Ectodermal cell (in vitro differentiated cells): ENCODE data around the gene RASA4.
"Not testable (repeated sequence)": the region's sequence is repeated elsewhere in the genome, so short reads cannot be mapped to it uniquely, and the experiment has no call there.

Experiments
- H3K27ac ChIP-seq: 2 replicates; pipeline ENCODE4 v1.7.0; 2013; ENCODE audit warnings: mild to moderate bottlenecking, low read depth, low read length; ENCODE audit not compliant: insufficient read depth, poor library complexity, severe bottlenecking
- H3K27me3 ChIP-seq: 2 replicates; pipeline ENCODE4 v1.7.0; 2013; ENCODE audit warnings: mild to moderate bottlenecking, low read length; ENCODE audit not compliant: insufficient read depth, control insufficient read depth, poor library complexity, severe bottlenecking
- H3K36me3 ChIP-seq: one replicate; pipeline ENCODE4 v1.7.0; 2013; ENCODE audit warnings: low read length; ENCODE audit not compliant: control insufficient read depth, insufficient read depth
- H3K4me1 ChIP-seq: one replicate; pipeline ENCODE4 v1.7.0; 2013; ENCODE audit warnings: low read length; ENCODE audit not compliant: control insufficient read depth, insufficient read depth
- H3K4me3 ChIP-seq: 2 replicates; pipeline ENCODE4 v1.7.0; 2013; ENCODE audit warnings: low read depth, low read length, control low read depth; ENCODE audit not compliant: insufficient read depth
- H3K9me3 ChIP-seq: 2 replicates; pipeline ENCODE4 v1.7.0; 2013; ENCODE audit warnings: mild to moderate bottlenecking, low read length, moderate library complexity; ENCODE audit not compliant: control insufficient read depth
- whole genome bisulfite sequencing, 2 experiments: methylation state at CpG; one replicate each; pipeline ENCODE4 v1.1.7; 2013; ENCODE audit warnings: missing lambda C conversion rate in 2 of 2; 5-methylcytosine and 5-hydroxymethylcytosine counted together

Gene RASA4

DNA sequence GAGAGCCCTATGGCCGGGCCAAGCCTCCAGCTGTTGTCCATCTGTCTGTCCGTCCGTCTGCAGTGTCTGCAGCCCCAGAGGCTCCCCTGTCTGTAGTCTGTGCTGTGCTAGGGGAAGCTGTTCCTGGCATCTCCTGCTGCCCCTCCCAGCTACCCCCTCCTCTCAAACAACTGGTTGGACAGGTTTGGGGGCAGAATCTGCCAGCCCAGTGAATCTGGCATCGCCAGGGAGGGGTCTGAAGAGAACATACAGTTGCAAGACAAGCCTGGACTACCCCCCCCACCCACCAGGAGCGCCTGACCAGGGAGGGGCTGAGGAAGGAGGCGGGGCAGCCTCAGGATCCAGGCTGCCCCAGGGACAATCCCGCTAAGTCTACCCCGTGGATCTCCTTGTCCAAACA, 73.0 kb downstream of the RASA4 start, which contains the start of gene UPK3BL2:
UPK3BL2 (minus strand) TSS at position 101 of the 400 bp plus-strand sequence; CDS start at position 41, 60 bp downstream.
- no CpG with 5 or more reads among the region's 8 CpGs for WGBS, 2 experiments
- H3K27me3 ChIP-seq, H3K4me3 ChIP-seq, H3K4me1 ChIP-seq, H3K9me3 ChIP-seq, H3K27ac ChIP-seq, H3K36me3 ChIP-seq: not testable (repeated sequence)

DNA sequence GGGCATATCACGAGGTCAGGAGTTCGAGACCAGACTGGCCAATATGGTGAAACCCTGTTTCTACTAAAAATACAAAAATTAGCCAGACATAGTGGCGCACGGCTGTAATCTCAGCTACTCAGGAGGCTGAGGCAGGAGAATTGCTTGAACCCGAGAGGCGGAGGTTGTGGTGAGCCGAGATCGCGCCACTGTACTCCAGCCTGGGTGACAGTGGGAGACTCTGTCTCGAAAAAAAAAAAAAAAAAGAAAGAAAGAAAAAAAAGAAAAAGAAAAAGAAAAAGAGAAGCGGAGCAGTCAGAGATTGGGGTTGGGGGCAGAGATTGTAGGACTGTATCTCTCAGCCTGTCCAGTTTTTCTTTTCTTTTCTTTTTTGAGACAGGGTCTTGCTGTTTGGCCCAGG, 73.8 kb downstream of the RASA4 start:
- H3K27ac ChIP-seq, H3K4me1 ChIP-seq, H3K4me3 ChIP-seq, H3K9me3 ChIP-seq, H3K27me3 ChIP-seq, H3K36me3 ChIP-seq: not testable (repeated sequence)
- 43 to 92% methylated on average over 1 to 3 of the region's 11 CpGs for WGBS, 2 experiments

- H3K27ac ChIP-seq, H3K27me3 ChIP-seq, H3K4me3 ChIP-seq, H3K36me3 ChIP-seq, H3K4me1 ChIP-seq, H3K9me3 ChIP-seq: not testable (repeated sequence)
- WGBS, 2 experiments, result no CpG with 5 or more reads among the region's 8 CpGs
Measured at GRCh38 chr7:102542083-102542482, 74.5 kb downstream of the RASA4 start.

GRCh38 chr7:102540604-102541003, 76.0 kb downstream of the RASA4 start:
- not testable (repeated sequence) for H3K4me1 ChIP-seq, H3K4me3 ChIP-seq, H3K9me3 ChIP-seq, H3K36me3 ChIP-seq, H3K27me3 ChIP-seq, H3K27ac ChIP-seq
- WGBS, 2 experiments, result 91 to 97% methylated on average over 4 to 6 of the region's 6 CpGs

GRCh38 chr7:102535062-102535615, 81.4 kb downstream of the RASA4 start:
- H3K9me3 ChIP-seq, H3K27me3 ChIP-seq, H3K4me1 ChIP-seq, H3K4me3 ChIP-seq, H3K27ac ChIP-seq, H3K36me3 ChIP-seq: not testable (repeated sequence)
- no CpG with 5 or more reads among the region's 8 CpGs for WGBS, 2 experiments

DNA sequence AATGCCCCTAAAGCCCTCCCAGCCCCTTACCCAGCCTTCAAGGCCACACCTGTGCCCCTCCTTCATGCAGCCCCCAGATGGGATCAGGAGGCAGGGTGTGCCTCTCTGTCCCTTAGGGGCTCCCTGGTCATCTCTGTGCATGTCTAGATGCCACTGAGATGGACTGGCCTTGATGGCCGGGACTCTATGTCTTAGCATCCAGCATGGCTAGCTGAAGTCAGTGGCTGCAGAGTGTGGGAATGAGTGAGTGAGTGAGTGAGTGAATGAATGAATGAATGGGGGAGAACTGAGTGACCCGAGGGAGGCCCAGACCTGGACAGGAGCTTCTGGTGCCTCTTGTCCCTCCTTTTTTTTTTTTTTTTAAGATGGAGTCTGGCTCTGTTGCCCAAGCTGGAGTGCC, 84.4 kb downstream of the RASA4 start:
- H3K27ac ChIP-seq, H3K4me3 ChIP-seq, H3K9me3 ChIP-seq, H3K27me3 ChIP-seq, H3K4me1 ChIP-seq, H3K36me3 ChIP-seq: not testable (repeated sequence)
- WGBS, 2 experiments, result 88 to 98% methylated on average over 1 to 2 of the region's 2 CpGs

DNA sequence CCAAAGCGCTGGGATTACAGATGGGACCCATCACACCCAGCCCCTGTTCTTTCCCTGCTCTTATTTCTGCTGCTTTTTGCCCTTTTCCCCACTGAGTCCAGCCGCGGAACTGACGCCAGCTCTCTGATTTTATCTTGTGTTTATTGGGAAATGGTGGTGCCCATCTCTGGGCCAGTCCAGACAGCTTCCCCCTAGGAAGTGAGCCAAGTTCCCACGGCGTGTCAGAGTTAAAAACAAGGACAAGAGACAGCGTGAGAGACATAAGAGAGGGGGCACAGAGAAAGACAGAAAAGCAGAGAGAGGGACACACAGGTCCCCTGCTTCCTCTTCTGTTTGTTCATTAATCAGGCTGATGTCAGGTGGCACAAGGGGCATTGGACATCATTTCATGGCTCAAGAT, 85.0 kb downstream of the RASA4 start:
- not testable (repeated sequence) for H3K9me3 ChIP-seq, H3K4me1 ChIP-seq, H3K27me3 ChIP-seq, H3K27ac ChIP-seq, H3K4me3 ChIP-seq, H3K36me3 ChIP-seq
- no CpG with 5 or more reads among the region's 7 CpGs for WGBS, 2 experiments

GRCh38 chr7:102527822-102528793, 88.4 kb downstream of the RASA4 start:
- not testable (repeated sequence) for H3K4me1 ChIP-seq, H3K9me3 ChIP-seq, H3K36me3 ChIP-seq, H3K27me3 ChIP-seq, H3K4me3 ChIP-seq, H3K27ac ChIP-seq
- 67% methylated on average over 1 of the region's 13 CpGs; no CpG with 5 or more reads in 1 of the 2 experiments for WGBS, 2 experiments

- WGBS, 2 experiments, result 89 to 90% methylated on average over 1 of the region's 8 CpGs
- not testable (repeated sequence) for H3K27me3 ChIP-seq, H3K36me3 ChIP-seq, H3K27ac ChIP-seq, H3K9me3 ChIP-seq, H3K4me3 ChIP-seq, H3K4me1 ChIP-seq
Measured at GRCh38 chr7:102527182-102527581, 89.4 kb downstream of the RASA4 start.

- H3K36me3 ChIP-seq, H3K4me1 ChIP-seq, H3K27me3 ChIP-seq, H3K27ac ChIP-seq, H3K4me3 ChIP-seq, H3K9me3 ChIP-seq: not testable (repeated sequence)
- no CpG with 5 or more reads among the region's 2 CpGs for WGBS, 2 experiments
Measured at GRCh38 chr7:102524803-102525202, 91.8 kb downstream of the RASA4 start.
